CD4-positive, alpha-beta T cell treated with Interleukin-21 for 1 hour (primary cell): ENCODE results near the gene CCDC157.

Experiments
- DNase-seq: peaks from one replicate; pipeline ENCODE4 v3.0.0-alpha.2; 2020

CCDC157 gene

DNA sequence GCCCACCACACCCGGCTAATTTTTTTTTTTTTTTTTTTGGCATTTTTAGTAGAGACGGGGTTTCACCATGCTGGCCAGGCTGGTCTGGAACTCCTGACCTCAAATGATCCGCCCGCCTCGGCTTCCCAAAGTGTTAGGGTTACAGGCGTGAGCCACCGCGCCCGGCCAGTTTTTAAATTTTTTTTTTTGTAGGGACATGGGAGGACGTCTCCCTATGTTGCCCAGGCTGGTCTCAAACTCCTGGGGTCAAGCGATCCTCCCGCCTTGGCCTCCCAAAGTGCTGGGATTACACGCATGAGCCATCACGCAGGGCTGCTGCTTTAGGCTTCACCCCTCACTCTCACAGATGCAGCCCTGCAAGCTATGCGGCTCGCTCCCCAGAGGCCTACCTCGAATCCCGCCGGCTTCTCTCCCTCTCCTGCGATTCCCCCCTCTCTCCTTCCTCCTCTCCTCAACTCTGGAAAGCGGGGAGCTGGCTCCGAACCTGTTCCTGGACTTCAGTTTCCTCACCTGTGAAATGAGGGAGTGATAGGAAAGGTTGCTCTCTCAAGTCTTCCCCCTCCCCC lies 926 bp downstream of the CCDC157 start:
- DNase-seq, result no peak

DNA sequence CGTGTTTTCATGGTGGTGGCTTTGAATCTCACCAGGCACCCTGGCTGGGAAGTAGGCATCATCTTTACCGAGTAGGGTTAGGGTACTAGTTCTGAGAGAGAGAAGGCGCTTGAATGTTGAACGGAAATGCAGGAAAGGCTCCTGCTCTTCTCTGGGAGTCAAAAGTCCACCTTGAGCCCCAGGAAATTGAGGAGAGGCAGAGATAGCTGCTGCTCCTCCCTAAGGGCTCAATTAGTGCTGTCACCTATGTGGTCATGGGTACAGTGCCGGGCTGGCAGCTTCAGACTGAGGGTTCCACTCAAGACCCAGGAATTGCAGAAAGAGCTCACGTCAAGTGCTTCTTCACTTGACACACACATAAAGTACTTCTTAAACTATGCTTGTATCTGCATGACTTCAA lies 1.7 kb downstream of the CCDC157 start:
- no peak for DNase-seq

DNA sequence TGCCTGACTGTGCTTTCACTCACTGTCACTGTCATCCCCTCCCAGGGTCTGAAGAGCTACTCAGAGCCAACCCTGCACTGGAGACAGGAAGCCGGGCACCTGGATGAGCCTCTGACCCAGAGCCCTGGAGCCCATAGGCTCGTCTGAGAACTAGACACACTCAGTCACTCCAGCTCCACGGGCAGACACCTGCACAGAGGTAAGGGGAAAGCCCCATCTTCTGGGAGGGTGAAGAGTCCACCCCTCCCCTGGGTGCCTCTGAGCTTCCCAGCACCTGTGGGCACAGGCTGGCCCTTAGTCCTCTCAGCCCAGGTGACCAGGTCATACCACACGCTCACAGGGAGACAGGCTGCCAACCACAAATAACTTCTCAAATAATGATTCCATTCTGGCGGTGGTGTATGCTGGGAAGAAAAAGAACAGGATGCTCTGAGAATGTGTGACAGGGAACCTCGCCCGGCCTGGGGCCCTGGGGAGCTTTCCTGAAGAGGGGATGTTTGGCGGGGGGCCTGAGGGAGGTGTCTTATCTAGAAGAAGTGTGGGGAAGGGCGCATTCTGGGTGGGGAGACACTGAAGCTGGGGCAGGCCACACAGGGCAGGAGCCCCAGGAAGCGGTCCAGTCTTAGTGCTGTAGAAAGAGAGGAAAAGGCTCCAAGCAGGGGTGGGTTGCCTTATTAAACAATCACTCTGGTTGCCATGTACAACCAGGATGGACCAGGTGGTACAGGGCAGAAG lies 5.3 kb downstream of the CCDC157 start:
- no peak for DNase-seq

DNA sequence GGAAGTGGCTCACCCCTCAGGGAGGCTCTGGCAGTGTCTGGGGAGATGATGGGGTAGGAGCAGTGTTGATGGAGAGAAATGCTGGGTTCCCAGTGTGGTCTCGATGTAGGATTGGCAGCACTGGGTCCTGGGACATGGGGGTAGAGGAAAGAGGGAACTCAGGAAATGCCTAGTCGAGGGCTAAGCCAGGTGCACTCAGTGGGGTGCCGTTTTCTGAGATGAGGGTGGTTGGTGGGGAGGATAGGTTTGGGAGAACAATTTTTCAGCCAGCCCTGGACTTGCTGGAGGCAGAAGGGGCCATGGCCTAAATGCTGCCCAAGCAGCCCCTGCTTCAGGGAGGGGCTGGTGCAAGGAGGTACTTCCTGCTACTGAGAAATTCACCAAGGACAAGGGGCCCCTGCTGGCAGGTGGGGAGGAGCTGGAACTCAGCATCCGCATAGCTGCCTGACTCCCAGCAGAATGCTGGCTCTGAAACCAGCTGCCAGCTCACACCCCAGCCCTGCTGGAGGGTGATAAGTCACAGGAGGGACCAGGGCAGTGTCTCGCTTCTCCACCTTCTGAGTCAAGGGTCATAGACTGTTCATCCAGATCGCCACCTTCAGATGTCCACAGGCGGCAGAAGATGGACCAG lies 6.0 kb downstream of the CCDC157 start:
- no peak for DNase-seq

DNA sequence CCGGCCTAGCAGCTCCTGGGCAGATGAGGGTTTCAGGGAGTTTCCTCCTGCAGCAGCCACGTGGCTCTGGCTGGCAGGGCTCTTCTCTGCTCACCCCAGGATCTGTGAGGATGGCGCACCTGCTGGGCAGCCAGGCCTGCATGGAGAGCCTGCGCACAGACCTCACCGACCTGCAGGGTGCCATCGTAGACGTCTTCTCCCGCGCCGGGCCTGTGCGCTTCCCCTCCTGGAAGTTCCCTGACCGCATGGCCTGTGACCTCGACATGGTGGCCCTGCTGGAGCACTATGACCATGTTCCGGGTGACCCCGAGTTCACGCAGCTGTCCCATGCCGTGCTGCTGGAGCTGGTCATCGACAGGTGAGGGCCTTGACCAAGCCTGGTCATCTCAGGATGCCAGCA lies 9.1 kb downstream of the CCDC157 start:
- no peak for DNase-seq

DNA sequence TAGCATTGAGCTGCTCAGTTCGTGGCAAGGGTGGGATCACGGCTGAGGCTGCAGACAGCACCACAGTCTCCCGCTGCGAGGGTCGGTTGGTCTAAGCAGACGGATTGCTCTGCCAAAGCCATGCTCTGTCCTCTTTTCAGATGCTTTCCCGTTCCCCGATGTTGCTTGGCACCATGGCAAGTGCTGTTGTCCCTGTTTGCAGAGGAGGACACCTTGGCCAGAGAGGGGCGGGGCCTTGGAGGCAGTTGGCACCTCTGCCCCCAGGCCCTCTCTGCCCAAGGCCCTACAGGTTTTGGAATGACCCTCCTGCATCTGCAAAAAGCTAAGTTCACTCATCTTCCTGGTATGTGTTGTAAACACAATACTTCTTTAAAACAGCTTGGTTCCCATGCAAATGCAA lies 11.6 kb downstream of the CCDC157 start:
- DNase-seq, result no peak

DNA sequence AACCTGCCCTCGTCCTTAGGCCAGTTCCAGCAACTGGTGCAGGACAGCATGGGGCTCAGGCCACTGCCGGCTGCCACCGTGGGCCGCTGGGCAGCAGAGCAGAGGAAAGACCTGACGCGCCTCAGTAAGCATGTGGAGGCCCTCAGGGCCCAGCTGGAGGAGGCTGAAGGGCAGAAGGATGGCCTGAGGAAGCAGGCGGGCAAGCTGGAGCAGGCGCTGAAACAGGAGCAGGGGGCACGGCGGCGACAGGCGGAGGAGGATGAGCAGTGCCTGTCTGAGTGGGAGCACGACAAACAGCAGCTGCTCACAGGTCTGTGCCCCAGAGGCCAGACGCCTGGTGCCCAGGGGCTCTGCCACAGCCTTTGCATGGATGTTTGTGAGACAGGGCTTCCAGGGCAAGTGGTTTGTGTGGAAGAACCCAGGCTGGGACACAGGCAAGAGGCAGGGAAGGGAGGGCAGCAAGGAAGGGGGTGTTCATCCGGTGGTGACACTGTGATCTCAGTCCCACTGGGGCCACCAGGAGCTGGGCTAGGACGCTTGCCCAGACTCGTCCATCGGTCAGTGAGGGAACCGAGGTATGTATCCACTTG lies 13.9 kb downstream of the CCDC157 start:
- DNase-seq, result no peak

DNA sequence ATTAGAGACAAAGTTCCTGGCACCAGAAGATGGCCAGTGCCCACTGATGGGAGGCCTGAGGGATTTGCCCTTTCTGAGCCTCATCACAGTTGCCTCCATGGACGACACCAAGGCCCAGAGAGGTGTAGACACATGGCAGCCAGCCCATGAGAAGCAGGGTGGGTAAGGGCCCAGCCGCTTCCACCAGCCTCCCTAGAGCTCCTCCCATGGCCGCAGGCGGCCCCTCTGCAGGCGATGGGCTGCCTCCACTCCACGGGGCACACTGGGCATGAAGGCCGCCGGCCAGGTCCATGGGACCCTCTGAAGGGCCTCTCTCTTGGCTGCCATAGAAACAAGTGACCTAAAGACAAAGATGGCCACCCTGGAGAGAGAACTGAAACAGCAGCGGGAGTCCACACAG lies 14.5 kb downstream of the CCDC157 start:
- DNase-seq, result no peak

DNA sequence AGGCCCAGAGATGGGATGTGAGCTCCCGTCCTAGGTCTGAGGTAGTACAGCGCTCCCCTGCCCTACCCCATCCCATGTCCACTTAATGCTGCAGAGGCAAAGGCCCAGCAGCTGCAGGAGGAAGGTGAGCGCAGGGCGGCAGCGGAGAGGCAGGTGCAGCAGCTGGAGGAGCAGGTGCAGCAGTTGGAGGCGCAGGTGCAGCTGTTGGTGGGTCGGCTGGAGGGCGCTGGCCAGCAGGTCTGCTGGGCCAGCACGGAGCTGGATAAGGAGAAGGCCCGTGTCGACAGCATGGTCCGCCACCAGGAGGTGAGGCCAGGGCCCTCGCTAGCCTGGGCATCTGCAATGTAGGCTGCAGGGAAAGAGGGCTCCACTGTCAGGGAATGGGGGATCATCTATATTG lies 15.2 kb downstream of the CCDC157 start:
- DNase-seq, result no peak

DNA sequence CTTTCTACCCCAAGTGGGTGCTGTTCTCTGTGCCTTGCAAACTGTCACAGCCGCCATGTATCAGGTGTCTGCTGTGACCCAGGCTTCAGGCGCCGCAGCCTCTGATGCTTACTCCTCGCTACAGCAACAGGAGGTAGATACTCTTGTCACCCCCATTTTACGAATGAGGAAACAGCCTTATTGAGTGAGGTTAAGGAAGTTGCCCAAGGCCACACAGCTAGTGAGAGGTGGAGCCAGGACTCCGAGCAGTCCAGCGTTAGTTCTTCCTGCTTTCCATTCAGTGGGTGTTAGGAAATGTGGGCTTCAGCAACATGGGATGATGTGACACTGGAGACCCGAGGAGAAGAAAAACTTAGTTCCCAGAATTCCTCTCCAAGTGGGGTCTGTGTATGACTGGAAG lies 16.1 kb downstream of the CCDC157 start:
- no peak for DNase-seq

DNA sequence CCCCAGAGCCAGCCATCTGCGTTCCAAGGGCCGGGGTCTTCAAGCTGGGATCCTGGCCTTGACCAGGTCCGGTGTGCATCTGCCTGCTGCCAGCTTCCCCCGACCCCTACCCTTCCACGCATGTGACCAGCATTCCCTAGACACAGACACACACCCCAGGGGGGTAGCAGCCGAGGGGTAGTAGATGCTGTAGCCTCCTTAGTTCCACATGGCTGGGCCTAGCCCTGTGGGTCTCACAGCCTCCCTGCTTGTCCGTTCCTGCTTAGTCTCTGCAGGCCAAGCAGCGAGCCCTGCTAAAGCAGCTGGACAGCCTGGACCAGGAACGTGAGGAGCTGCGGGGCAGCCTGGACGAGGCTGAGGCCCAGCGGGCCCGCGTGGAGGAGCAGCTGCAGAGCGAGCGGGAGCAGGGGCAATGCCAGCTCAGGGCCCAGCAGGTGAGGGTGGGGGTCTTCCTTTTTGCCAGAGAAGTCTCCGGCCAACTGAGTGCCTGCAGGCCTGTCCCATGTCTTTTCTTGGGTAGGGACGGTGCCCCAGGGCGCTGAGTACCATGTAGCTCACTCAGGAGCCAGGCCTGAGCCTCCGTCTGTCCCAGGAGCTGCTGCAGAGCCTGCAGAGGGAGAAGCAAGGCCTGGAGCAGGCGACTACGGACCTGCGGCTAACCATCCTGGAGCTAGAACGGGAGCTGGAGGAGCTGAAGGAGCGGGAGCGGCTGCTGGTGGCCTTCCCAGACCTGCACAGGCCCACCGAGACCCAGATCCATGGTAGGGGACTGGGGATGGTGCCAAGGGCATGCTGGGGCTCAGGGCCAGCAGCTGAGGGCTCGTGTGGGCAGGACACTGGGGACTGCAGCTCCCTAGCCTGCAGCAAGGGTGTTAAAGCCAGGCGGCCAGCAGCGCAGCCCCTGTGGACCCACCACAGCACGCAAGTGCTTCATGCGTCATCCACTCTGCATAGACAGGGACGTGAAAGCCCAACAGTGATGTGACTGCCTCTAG lies 16.8 kb downstream of the CCDC157 start:
- DNase-seq, result no peak

DNA sequence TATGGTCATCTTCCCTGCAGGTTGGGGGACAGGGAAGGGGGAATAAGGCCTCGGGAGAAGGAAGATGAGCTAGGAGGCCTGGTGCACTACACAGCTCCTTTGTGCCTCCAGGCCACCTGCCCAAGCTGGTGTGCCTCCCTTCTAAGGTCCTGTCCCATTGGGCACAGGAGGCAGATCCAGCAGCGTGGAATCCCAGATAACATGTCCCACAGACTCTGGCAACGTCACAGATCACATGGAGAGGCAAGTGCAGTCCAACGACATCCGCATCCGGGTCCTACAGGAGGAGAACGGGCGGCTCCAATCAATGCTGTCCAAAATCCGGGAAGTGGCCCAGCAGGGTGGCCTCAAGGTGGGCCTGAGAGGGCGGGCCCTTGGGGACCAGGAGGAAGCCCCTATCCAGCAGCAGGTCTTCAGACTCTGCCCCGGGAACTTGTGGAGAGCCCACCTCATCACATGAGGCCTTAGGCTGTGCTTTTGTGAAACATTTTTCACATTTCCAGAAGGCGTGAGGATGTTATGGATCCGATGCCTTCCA lies 18.6 kb downstream of the CCDC157 start:
- DNase-seq, result no peak

DNA sequence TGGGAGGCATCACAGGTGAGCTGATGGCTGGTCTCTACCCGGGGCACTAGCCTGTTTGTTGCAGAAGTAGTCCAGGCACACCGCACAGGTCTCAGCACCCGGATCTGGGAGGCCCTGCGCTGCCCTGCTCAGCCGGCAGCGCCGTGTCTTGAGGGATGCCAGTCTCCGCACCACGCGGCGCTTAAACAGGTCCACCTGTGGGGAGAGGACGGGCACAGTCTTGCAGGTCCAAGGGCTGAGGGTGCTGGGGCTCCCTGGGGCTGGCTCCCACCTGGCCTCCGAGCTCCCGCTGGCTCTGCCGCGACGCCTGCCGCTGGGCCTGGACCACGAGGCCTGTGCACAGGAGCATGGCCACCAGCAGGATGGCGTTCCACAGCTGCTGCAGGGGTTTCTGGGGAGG lies 23.2 kb downstream of the CCDC157 start:
- no peak for DNase-seq

DNA sequence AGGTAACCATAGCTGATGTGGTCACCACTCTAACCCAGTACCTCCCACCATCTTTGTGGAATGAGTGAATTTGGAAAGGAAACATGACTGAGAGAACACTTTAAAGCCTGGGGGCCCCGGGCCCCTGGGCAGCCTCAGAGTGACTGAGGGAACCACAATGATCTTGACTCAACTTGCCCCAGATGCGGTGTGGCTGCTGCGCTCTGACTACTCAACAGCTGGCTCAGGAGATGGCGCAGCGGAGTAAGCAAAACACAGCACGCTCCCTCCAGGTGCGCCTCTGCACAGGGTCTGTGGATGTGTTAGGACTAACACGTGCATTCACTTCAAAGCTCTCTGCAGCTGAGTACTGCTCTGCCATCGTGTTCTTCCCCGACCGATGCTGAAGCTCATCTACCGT lies 24.5 kb downstream of the CCDC157 start:
- DNase-seq, result no peak

DNA sequence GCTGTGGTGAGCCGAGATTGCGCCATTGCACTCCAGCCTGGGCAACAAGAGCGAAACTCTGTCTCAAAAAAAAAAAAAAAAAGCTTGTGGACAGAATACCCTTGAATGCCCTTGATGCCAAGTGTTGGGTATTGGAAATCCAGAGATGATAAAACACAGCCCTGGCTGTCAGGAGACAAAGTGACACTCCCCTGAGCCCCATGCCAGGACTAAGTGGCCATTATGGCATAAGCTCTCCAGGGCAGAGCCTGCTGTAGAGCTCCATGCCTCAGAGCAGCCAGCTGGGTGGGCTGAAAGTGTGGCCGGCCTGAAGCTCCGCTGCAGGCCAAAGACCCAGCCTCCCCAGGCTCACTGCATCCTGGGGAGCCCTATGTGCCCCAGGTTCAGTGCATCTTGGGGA lies 25.5 kb downstream of the CCDC157 start:
- no peak for DNase-seq

DNA sequence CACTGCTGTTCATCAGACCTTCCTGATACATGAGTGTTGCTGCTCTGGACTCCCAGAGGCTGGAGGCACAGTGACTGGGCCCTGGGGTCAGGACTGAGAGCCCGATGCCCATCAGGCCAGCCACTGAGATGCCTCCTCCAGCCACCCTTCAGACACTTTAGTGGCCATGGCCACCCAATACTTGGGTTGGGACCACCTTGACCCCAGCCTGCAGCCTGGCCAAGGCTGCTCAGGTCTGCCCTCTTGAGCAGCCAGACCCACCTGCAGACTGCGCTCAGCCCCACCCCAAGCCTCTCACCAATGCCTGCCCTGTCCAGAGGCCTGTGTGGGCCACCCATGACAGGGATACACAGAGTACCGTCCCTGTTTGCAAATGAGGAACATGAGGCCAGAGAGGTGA lies 26.3 kb downstream of the CCDC157 start:
- no peak for DNase-seq

DNA sequence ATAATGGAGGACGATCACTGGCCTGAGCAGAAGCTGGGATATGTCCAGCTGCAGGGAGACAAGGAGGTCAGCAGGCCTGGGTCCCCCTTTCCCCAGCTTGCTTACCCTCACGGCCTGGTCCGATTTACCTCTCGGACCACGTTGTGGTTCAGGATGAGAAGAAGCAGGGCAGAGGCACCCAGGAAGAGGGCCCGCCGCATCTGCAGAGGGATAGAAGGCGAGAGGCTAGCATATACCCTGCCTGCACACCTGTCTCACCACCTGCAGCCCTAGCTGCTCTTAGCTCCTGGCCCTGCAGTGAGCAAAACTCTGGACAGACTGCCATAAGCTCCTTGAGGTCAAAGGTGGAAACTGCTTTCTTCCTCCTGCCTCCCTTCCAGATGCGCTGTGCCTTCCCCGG lies 29.1 kb downstream of the CCDC157 start:
- DNase-seq, result no peak

DNA sequence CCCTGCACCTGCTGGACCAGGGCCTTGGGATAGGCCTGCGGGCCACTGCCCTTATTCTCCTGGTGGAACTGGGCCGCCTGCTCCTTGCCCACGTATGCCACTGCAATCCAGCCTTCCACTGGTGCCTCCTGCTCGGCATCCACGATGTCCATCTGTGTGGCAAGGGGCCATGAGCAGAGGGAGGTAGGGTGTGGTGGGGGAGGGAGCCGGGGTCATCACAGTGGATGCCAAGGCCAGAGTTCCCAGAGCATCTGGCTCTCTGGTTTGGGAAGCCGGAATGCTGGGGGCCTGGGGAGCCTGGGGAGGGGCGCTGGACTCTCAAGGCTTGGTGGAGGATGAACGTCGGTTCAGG lies 29.8 kb downstream of the CCDC157 start:
- DNase-seq, result no peak

DNA sequence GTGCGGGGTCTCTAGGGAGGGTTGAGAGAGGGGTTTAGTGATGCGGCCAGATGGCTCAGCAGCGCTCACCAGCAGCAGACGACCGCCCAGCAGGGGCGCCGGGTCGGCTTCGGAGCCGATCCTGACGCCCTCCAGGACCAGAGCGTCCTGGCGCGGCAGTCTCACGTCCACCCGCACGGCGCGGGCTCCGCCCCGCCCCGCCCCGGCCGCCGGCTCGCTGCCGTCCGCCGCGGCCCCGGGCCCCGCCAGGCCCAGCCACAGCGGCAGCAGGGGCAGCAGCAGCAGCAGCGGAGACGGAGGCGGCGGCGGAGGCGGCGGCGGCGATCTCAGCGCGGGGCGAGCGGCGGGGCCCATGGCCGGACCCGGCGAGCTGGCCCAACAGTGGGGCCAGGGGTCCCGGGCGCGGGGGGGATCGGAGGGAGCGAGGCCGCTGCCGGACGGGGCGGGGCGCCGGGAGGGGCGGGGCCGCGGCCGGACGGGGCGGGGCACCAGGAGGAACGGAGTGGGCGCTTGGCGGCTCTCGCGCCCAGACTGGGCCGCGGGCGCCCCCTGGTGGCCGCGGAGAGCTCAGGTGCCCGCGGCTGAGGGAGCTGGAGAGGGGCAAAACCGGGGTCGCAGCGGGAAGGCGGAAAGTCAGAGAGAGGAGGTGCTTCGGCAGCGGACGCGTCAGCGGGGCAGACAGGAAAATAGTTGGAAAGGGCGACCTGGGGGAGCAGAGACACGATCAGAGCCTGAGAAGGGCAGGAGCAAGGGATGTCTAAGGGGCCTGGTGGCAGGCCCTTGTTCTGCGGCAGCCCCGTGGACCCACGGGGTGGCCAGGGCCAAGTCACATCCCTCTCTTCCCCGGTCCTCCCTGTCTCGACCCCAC lies 30.4 kb downstream of the CCDC157 start, which contains the start of gene RNF215:
TSS of gene RNF215 (minus strand) at position 452 of the 868 bp plus-strand sequence. CDS start at position 354, 98 bp downstream.
- DNase-seq, result peak; percentile 79

DNA sequence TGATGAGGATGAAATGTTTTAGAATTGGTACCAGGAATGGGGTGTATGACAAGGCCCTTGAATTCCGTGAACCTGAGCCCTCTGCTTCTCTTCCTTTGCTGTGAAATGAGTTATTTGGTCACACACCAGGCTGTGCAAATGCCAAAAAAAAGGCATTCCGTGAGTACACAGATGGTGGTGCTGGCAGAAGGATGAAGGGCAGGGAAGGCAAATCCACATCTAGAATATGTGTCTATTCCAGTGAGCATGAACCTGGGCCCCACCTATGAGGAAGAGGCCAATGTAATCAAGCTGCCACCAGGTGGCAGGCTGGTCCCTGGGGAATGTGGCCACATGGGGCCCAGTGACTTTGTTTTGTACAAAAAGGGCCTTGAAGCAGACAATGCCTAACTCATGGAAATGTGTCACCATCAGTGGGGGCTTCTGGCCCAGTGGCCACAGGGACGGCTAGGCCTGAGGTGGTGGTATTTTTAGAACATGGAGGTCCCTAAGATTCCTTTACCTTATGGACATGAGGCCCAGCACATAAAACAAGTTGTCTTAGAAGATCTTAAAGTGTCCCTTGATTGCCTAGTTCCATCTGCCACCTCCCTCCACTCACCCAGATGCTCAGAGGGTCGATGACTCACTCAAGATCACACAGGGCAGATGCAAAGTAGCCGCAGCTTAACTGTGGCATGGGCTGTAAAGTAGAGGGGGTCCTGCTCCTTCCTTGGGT lies 34.3 kb downstream of the CCDC157 start:
- DNase-seq, result peak; percentile 84
